Kidney epithelial cell (primary cell): ENCODE results near the gene ZNF428. TPM values are rescaled to one million over a fixed set of nuclear protein-coding genes. Genes with fewer than 3 reads are reported as not detected.

Experiments
- DNase-seq: peaks from one replicate; pipeline ENCODE4 v3.0.0-alpha.2; 2010; ENCODE audit warnings: low read depth
- H3K27me3 ChIP-seq: 2 replicates; pipeline ENCODE4 v1.6.0; 2011; ENCODE audit warnings: low read length; ENCODE audit not compliant: control insufficient read depth, insufficient read depth
- H3K36me3 ChIP-seq: 2 replicates; pipeline ENCODE4 v1.5.1; 2011; ENCODE audit warnings: low read length; ENCODE audit not compliant: control insufficient read depth, insufficient read depth
- H3K4me3 ChIP-seq: 2 replicates; pipeline ENCODE4 v1.5.1; 2011; ENCODE audit warnings: low read depth, mild to moderate bottlenecking, control low read depth, low read length
- total RNA-seq: library from RNA; depleted of rRNA; stranded (reverse); fragments of >200 nt; gene quantifications from 2 replicates; pipeline ENCODE4 v1.2.3, GENCODE V29; 2015
- TF ChIP-seq, protein P1 (sequence below): IDR thresholded peaks from 2 replicates; pipeline ENCODE4 v1.5.1; 2011; ENCODE audit warnings: mild to moderate bottlenecking, moderate library complexity, low read length, control low read depth, inconsistent platforms; ENCODE audit not compliant: insufficient read depth, poor library complexity, severe bottlenecking

The ZNF428 gene
- total RNA-seq, 1 donor from 2014 or later, result 82.2 TPM

DNA sequence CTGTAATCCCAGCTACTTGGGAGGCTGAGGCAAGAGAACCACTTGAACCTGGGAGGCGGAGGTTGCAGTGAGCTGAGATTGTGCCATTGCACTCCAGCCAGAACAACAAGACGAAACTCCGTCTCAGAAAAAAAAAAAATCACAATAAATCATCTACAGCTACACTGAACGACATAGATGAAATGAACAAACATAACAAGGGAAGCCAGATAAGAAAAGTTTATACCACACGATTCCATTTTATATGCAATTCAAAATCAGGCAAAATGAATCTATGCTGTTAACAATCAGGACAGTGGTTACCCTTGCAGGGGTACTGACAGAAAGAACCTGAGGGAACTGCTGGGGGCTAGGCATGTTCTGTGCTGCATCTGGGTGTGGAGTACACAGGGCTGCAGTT, 49.8 kb downstream of the ZNF428 start:
- TF ChIP-seq, protein P1, sequence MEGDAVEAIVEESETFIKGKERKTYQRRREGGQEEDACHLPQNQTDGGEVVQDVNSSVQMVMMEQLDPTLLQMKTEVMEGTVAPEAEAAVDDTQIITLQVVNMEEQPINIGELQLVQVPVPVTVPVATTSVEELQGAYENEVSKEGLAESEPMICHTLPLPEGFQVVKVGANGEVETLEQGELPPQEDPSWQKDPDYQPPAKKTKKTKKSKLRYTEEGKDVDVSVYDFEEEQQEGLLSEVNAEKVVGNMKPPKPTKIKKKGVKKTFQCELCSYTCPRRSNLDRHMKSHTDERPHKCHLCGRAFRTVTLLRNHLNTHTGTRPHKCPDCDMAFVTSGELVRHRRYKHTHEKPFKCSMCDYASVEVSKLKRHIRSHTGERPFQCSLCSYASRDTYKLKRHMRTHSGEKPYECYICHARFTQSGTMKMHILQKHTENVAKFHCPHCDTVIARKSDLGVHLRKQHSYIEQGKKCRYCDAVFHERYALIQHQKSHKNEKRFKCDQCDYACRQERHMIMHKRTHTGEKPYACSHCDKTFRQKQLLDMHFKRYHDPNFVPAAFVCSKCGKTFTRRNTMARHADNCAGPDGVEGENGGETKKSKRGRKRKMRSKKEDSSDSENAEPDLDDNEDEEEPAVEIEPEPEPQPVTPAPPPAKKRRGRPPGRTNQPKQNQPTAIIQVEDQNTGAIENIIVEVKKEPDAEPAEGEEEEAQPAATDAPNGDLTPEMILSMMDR, result no peak
- no peak for DNase-seq
- Histone ChIP-seq H3K36me3 (no peaks in the 10 kb centered on the region), H3K27me3 (no peaks in the 10 kb centered on the region), H3K4me3 (no peak overlapping the region)

DNA sequence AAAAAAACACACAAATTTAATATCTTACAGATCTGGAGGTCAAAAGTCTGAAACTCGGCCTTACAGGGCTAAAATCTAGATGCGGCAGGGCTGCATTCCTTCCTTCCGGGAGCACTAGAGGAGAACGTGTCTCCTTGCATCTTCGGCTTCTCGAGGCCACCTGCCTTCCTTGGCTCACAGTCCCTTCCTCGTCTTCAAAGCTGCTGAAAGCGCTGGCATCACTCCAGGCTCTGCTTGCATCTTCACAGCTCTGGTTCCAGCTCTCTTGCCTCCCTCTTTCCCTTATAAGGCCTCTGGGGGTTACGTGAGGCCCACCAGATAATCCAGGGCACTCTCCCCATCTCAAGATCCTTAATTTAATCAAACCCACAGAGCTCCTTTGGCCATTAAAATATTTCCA, 54.6 kb downstream of the ZNF428 start:
- no peak for DNase-seq
- no peak overlapping the region for H3K4me3 ChIP-seq
- TF ChIP-seq, protein P1, result no peak
- peaks cover 2% of the 10 kb centered on the region for H3K36me3 ChIP-seq
- no peaks in the 10 kb centered on the region for H3K27me3 ChIP-seq

DNA sequence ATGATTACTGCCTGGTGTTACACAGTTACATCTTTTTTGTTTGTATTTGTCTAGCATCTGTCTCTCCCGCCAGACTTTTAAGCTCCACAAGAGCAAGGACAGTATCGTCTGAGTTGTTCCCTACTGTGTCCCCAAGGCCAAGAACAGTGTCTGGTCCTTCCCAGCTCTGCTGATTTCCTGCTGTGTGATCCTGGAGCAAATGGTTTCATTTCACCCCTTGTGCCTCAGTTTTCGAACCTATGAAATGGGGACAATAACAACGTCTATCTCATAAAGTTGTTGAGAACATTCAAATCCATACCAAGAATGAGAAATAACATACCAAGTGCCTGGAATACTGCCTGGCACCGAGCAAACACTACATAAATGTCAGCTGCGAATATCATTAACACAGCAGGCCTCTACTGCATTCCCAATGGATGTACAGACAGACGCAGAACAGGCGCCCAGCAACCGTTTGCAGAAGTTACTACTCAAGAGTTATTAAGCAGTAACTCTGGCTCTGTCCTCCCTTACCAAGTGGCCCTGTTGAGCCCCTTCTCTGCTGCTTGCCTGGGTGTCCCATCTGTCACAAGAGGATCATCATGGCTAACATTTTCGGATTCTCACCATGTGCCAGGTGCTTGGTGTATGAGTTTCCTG, 55.5 kb downstream of the ZNF428 start:
- TF ChIP-seq, protein P1, result no peak
- Histone ChIP-seq H3K27me3 (no peaks in the 10 kb centered on the region), H3K4me3 (no peak overlapping the region), H3K36me3 (peaks cover 2% of the 10 kb centered on the region)
- DNase-seq, result no peak

DNA sequence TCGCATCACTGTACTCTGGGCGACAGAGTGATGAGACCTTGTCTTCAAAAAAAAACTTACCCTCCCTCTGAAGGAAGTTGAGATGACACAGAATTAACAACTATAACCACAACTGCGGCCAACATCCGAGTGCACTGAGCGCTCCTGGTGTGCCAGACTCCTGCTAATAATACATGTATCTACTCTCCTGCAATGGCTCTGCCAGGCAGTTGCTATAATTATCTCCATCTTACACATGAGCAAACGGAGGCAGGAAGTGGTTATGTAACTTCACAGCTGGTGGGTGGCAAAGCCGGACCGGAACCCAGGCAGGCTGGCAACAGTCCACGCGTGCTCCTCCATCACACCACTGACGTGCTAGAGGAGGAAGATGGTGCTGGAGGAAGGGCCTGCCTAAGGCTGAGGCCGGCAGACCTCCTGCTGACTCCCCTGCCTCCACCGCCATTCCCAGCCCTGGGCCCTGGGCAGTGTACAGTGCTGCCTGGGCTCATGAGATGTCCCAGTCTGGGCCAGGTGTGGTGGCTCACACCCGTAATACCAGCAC, 56.7 kb downstream of the ZNF428 start:
- Histone ChIP-seq H3K27me3 (no peaks in the 10 kb centered on the region), H3K36me3 (peaks cover 2% of the 10 kb centered on the region), H3K4me3 (no peak overlapping the region)
- TF ChIP-seq, protein P1, result no peak
- DNase-seq, result peak; percentile 29

DNA sequence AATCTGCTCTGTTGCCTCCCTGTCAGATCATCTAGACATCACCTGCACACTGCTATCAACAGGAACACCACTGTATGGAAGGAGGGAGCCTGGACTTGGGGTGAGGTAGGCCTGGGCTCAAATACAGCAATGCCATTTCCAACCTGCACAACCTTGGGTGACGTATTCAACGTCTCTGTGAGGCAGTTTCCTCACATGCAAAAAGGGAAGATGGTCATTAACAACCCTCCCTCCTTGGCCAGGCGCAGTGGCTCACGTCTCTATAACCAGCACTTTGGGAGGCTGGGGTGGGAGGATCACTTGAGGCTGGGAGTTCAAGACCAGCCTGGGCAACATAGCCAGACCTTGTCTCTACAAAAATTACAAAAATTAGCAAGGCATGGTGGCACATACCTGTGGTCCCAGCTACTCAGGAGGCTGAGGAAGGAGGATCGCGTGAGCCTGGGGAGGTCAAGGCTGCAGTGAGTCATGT, 57.2 kb downstream of the ZNF428 start:
- no peak for DNase-seq
- H3K4me3 ChIP-seq, result no peak overlapping the region
- TF ChIP-seq, protein P1, result no peak
- H3K36me3 ChIP-seq, result peaks cover 2% of the 10 kb centered on the region
- no peaks in the 10 kb centered on the region for H3K27me3 ChIP-seq
